Activated CD8-positive, alpha-beta T cell treated with anti-CD3 and anti-CD28 coated beads for 36 hours (primary cell): ENCODE results near the gene SORCS2. TPM values are rescaled to one million over a fixed set of nuclear protein-coding genes. Genes with fewer than 3 reads are reported as not detected.

Experiments used
- ATAC-seq: fragments of 200-7000 bp; cut with Tn5 transposase; one replicate; pipeline ENCODE4 v1.10.0; 2021; ENCODE audit warnings: mild to moderate bottlenecking, moderate library complexity
- CTCF ChIA-PET: fragments of 350-600 bp; sonication (Branson Sonifier 250); formaldehyde crosslinking; loops from one replicate; lab custom pipeline; 2021; ENCODE audit warnings: antibody characterized with exemption; lab: Charles Lee
- POLR2A ChIA-PET: fragments of 350-600 bp; sonication (Branson Sonifier 250); formaldehyde crosslinking; loops from one replicate; lab custom pipeline; 2021; ENCODE audit warnings: antibody characterized with exemption; lab: Charles Lee
- DNase-seq: peaks from one replicate; pipeline ENCODE4 v3.0.0-alpha.2; 2020
- H3K27ac Mint-ChIP-seq: one replicate; pipeline ENCODE4 v1.8.0; 2021; ENCODE audit warnings: mild to moderate bottlenecking, mixed read lengths
- H3K27me3 Mint-ChIP-seq: one replicate; pipeline ENCODE4 v1.8.0; 2021; ENCODE audit warnings: mixed read lengths
- H3K36me3 Mint-ChIP-seq: one replicate; pipeline ENCODE4 v1.8.0; 2021; ENCODE audit warnings: low read depth, mixed read lengths
- H3K4me1 Mint-ChIP-seq: one replicate; pipeline ENCODE4 v1.8.0; 2021; ENCODE audit warnings: low read depth, mixed read lengths
- H3K4me3 Mint-ChIP-seq: one replicate; pipeline ENCODE4 v1.8.0; 2021; ENCODE audit warnings: mild to moderate bottlenecking, moderate library complexity, mixed read lengths
- H3K9me3 Mint-ChIP-seq: one replicate; pipeline ENCODE4 v1.8.0; 2021; ENCODE audit warnings: mixed read lengths
- intact Hi-C: fragments of 100-400 bp; cut with micrococcal nuclease; formaldehyde crosslinking; loops from one replicate; pipeline ENCODE4 v1.10.0; 2022
- total RNA-seq, 2 experiments: library from RNA; stranded (reverse); gene quantifications; one replicate each; pipeline ENCODE4 v1.2.3, GENCODE V29; 2021
- TF ChIP-seq, protein P1 (sequence below): fragments of 200-600 bp; IDR thresholded peaks from one replicate; pipeline ENCODE4 v1.8.0; 2022; ENCODE audit warnings: antibody characterized with exemption, mild to moderate bottlenecking

Gene SORCS2
- total RNA-seq, 2 experiments from 2014 or later = 0.05 TPM; not detected in 1

DNA sequence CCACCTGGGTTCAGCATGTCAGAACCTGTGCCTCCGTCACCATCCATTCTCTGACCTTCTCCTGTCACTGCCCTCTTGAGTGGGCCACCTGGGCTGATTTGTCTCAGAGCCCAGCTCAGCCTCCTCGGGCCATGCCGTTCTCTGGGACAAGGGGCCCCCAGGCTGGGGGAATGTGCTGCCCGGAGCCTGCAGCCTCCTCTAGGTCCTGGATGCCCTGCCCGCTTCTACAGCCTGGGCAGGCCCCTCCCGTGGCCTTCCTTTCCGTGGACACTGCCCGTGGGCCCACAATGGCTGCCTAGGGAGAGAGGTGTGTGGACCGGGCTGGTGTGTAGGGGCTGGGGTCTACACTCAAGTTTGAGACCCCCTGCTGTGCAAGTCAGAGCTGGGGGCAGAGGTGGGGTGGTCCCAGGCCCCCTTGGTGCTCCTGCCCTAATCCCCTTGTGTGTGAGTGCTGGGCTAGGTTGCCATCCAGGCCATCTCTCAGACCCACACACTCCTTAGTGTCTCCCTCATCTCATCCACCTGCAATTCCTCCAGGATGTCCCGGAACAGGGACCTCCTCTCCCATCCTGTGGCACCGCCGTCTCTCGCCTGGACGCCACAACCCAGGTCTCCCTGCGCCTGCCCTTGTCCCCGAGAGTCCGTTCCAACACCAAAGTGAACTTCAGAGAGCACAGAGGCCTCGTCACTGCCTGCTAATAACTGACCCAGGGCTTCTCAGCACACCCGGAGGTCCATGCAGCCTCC, 230.0 kb downstream of the SORCS2 start:
- Mint-ChIP-seq H3K27ac (no peak overlapping the region), H3K27me3 (no peaks in the 10 kb centered on the region), H3K4me3 (no peak overlapping the region), H3K9me3 (peaks cover 5% of the 10 kb centered on the region), H3K36me3 (no peaks in the 10 kb centered on the region), H3K4me1 (no peaks in the 10 kb centered on the region)
- intact Hi-C loops = no loop called here
- no peak for ATAC-seq
- POLR2A ChIA-PET = no interaction called here
- no peak for DNase-seq
- CTCF ChIA-PET = no interaction called here
- TF ChIP-seq, protein P1, sequence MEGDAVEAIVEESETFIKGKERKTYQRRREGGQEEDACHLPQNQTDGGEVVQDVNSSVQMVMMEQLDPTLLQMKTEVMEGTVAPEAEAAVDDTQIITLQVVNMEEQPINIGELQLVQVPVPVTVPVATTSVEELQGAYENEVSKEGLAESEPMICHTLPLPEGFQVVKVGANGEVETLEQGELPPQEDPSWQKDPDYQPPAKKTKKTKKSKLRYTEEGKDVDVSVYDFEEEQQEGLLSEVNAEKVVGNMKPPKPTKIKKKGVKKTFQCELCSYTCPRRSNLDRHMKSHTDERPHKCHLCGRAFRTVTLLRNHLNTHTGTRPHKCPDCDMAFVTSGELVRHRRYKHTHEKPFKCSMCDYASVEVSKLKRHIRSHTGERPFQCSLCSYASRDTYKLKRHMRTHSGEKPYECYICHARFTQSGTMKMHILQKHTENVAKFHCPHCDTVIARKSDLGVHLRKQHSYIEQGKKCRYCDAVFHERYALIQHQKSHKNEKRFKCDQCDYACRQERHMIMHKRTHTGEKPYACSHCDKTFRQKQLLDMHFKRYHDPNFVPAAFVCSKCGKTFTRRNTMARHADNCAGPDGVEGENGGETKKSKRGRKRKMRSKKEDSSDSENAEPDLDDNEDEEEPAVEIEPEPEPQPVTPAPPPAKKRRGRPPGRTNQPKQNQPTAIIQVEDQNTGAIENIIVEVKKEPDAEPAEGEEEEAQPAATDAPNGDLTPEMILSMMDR = no peak

DNA sequence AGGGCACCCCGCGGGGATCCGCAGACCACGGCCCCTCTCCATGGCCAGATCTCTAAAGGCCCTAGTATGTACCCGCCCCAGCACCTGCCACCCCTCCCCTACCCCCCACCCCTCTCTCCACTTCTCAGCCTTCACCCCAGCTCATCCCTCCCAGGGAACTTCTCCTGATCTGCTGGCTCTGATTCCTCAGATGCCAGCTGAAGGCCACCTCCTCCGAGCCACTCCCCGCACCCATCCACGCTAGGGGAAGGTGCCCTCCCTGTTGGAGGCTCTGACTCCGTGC, 230.5 kb downstream of the SORCS2 start:
- Mint-ChIP-seq H3K4me1 (no peaks in the 10 kb centered on the region), H3K36me3 (no peaks in the 10 kb centered on the region), H3K27me3 (no peaks in the 10 kb centered on the region), H3K4me3 (no peak overlapping the region), H3K9me3 (peaks cover 5% of the 10 kb centered on the region), H3K27ac (no peak overlapping the region)
- ATAC-seq = no peak
- intact Hi-C loops = no loop called here
- no peak for DNase-seq
- POLR2A ChIA-PET = no interaction called here
- TF ChIP-seq, protein P1 = no peak
- CTCF ChIA-PET = no interaction called here

DNA sequence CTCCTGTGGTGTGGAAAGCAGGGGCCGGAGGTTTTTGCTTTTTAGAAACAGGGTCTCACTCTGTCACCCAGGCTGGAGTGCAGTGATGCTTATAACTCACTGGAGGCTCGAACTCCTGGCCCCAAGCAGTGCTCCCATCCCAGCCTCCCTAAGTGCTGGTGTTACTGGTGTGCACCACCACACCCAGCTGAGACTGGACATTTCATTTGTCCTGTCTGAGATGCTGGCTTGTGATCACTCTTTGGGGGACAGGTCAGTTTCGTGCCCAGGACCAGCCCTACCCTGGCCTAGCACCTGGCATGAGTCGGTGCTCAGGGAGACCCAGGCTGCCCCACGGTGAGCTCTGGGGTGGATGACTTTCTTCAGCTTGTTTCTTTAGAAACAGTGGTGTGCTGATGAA, 231.1 kb downstream of the SORCS2 start:
- TF ChIP-seq, protein P1 = no peak
- Mint-ChIP-seq H3K27me3 (no peaks in the 10 kb centered on the region), H3K9me3 (peaks cover 4% of the 10 kb centered on the region), H3K4me3 (no peak overlapping the region), H3K36me3 (no peaks in the 10 kb centered on the region), H3K27ac (no peak overlapping the region), H3K4me1 (no peaks in the 10 kb centered on the region)
- DNase-seq = no peak
- ChIA-PET POLR2A (no interaction called here), CTCF (no interaction called here)
- intact Hi-C loops = no loop called here
- ATAC-seq = no peak

DNA sequence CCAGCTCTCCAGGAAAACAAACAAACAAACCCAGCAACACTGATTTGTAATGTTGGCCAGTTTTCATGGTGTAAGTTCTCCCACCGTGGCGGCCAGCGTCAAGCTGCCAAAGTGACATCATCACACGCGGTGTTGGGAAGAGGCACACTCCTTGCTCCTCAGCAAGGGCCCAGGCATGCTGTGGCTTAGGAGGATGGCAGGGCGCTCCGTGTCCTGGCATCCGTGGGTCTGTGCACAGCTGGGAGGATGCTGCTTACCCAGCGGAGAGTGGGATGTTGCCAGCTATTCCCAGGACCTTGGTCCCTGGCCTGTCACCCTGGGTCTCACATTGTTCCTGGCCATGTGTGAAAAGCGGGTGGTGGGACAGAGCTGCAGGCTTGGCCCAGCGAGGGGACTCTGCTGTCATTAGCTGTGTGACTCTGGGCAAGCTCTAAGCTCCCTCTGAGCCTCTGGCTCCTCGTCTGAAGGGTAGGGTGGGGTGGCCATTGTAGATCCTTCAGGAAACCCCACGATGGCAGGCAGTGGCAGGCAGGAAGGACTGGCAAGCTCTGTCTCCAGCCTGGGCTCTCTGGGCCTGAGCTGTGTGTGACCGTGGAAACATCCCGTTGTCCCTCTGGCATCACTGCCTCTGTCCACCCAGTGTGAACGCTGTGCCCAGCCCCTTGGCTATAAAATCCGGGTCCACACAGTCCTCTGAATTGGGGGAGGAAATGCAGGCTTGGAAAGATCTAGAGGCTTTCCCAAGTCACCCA, 231.6 kb downstream of the SORCS2 start:
- no peak for DNase-seq
- CTCF ChIA-PET = no interaction called here
- TF ChIP-seq, protein P1 = no peak
- Mint-ChIP-seq H3K27ac (no peak overlapping the region), H3K4me3 (no peak overlapping the region), H3K36me3 (no peaks in the 10 kb centered on the region), H3K9me3 (no peaks in the 10 kb centered on the region), H3K27me3 (no peaks in the 10 kb centered on the region), H3K4me1 (no peaks in the 10 kb centered on the region)
- ATAC-seq = no peak
- intact Hi-C loops = no loop called here
- POLR2A ChIA-PET = no interaction called here

DNA sequence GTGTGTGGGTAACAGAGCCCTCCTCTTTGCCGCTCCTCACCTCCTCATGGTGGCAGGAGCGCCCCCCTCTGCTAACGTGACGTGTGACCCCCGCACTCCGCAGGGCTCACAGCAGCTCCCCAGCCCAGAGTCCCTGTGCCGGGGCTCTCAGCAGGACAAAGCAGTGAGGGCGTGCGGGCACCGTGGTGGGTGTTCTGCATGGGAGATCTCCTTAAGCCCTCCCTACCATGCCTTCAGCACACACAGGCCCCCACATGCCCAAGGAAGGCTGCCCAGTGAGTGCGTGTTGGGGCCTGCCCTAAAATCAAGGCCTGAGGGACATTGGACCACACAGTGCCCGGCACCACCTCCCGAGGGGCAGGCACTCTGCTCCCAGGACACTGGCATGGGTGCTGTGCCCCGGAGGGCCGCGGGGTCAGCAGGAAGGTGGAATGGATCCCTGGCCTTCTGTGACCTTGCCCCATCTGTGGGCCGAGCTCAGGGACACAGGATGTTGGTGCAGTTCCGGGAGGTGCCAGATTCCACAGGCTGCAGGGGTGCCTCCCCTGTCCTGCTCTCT, 232.3 kb downstream of the SORCS2 start:
- Mint-ChIP-seq H3K4me3 (no peak overlapping the region), H3K9me3 (no peaks in the 10 kb centered on the region), H3K36me3 (no peaks in the 10 kb centered on the region), H3K27me3 (no peaks in the 10 kb centered on the region), H3K27ac (no peak overlapping the region), H3K4me1 (no peaks in the 10 kb centered on the region)
- intact Hi-C loops = no loop called here
- ChIA-PET POLR2A (no interaction called here), CTCF (no interaction called here)
- no peak for ATAC-seq
- TF ChIP-seq, protein P1 = no peak
- no peak for DNase-seq
